ENCODE results near the gene CRYBG1. TPM values are rescaled to one million over a fixed set of nuclear protein-coding genes. Genes with fewer than 3 reads are reported as not detected.
A peak's percentile ranks its signal among the peaks of the same experiment; 100 is the strongest.

The CRYBG1 gene
- total RNA-seq, 2 experiments from 2014 or later: 20.8 to 21.1 TPM

DNA sequence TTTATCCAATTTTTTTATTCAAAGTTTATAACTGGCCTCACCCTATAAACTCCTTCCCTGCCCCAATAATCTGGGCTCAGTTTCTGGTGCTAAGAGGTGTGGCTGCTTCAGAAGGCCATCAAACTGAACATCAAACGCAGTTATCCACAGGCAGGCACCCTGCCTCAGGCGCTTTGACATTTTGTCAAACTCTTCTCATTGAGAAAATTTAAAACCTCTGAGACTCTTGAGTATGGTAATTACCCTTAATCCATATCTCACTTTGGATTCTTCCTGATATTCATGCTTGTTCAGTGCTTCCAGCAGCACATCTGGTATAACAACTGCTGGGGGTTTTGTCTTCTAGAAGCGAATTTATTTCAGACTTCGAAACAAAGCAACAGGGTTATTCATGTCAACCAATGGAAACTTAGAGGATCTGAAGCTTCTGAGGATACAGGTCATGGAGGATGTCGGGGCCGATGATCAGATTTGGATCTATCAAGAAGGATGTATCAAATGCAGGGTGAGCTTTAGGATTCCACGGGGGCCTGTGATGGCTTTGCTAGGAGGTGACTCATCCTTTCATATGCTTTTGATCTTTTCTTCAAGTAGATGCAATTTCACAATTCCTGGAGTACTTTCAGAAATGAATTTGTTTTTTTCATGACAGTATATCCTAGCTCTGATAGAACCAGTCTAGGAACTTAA, 200.6 kb downstream of the CRYBG1 start:
- H3K36me3 Mint-ChIP-seq (ENCODE audit: low read depth): peaks cover 16% of the 10 kb centered on the region
- ChIA-PET POLR2A (interaction anchor here (0.8 to 1.5 kb wide), 4 partner anchors 26 to 56 kb away, joined by 3 to 4 read pairs (median 4); no protein-coding TSS in a partner anchor), CTCF (interaction anchor here (0.8 to 17.9 kb wide), 10 partner anchors 7 to 418 kb away, joined by 3 to 423 read pairs (median 3); no protein-coding TSS in a partner anchor)
- no peaks in the 10 kb centered on the region for H3K9me3 Mint-ChIP-seq
- peak; percentile 78 for ATAC-seq
- no peak overlapping the region for H3K4me3 Mint-ChIP-seq
- intact Hi-C loops (cut with micrococcal nuclease): loop anchor here (5.0 kb wide), 1 partner anchor 49 kb away; no protein-coding TSS in a partner anchor
- H3K27me3 Mint-ChIP-seq: no peaks in the 10 kb centered on the region
- peak; percentile 40 for DNase-seq
- TF ChIP-seq, protein P1, sequence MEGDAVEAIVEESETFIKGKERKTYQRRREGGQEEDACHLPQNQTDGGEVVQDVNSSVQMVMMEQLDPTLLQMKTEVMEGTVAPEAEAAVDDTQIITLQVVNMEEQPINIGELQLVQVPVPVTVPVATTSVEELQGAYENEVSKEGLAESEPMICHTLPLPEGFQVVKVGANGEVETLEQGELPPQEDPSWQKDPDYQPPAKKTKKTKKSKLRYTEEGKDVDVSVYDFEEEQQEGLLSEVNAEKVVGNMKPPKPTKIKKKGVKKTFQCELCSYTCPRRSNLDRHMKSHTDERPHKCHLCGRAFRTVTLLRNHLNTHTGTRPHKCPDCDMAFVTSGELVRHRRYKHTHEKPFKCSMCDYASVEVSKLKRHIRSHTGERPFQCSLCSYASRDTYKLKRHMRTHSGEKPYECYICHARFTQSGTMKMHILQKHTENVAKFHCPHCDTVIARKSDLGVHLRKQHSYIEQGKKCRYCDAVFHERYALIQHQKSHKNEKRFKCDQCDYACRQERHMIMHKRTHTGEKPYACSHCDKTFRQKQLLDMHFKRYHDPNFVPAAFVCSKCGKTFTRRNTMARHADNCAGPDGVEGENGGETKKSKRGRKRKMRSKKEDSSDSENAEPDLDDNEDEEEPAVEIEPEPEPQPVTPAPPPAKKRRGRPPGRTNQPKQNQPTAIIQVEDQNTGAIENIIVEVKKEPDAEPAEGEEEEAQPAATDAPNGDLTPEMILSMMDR (IDR thresholded peaks at IDR 0.05): no peak
- H3K27ac Mint-ChIP-seq: no peak overlapping the region
- H3K4me1 Mint-ChIP-seq (ENCODE audit: low read depth): peaks cover 18% of the 10 kb centered on the region

DNA sequence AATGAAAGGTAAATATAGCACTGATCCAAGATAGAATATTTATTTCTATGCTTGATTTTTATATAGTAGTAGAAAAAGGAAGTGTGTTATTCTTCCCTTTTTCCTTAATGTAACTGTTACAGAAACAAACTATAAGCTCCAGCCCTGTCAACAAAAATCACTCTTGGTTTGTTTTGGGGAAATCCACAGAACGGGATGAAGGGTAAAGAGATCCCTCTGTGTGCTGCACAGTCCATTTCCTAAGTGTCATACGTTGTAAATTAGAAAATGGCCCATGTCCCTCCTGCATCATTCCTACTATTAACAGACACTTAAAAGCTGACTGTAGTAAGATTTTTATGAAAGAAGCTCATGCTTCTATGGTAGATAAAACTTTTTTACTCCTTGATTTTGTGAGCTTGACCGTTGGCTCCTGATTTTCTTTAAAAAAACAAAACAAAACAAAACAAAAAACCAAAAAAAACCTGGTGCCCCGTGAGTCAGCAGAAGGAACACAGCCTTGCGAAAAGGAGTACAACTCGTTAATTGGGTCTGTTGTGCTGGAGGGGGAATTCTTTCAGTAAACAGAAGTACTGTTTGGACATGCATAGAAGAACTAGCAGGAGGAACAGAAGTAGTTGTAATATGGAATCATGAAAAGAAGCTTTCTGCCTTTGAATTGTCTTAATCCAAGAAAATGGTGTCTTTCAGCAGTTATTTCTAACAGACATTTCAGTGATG, 201.3 kb downstream of the CRYBG1 start:
- ChIA-PET CTCF (interaction anchor here (0.8 to 17.9 kb wide), 11 partner anchors 8 to 418 kb away, joined by 3 to 423 read pairs (median 3); no protein-coding TSS in a partner anchor), POLR2A (interaction anchor here (0.8 to 1.5 kb wide), 4 partner anchors 27 to 56 kb away, joined by 3 to 4 read pairs (median 4); no protein-coding TSS in a partner anchor)
- Mint-ChIP-seq H3K36me3 (ENCODE audit: low read depth) (peaks cover 14% of the 10 kb centered on the region), H3K27me3 (no peaks in the 10 kb centered on the region), H3K4me1 (ENCODE audit: low read depth) (peaks cover 18% of the 10 kb centered on the region), H3K4me3 (no peak overlapping the region), H3K27ac (no peak overlapping the region), H3K9me3 (no peaks in the 10 kb centered on the region)
- ATAC-seq: no peak
- TF ChIP-seq, protein P1 (IDR thresholded peaks at IDR 0.05): no peak
- no peak for DNase-seq
- intact Hi-C loops (cut with micrococcal nuclease): loop anchor here (5.0 kb wide), 1 partner anchor 50 kb away; no protein-coding TSS in a partner anchor

DNA sequence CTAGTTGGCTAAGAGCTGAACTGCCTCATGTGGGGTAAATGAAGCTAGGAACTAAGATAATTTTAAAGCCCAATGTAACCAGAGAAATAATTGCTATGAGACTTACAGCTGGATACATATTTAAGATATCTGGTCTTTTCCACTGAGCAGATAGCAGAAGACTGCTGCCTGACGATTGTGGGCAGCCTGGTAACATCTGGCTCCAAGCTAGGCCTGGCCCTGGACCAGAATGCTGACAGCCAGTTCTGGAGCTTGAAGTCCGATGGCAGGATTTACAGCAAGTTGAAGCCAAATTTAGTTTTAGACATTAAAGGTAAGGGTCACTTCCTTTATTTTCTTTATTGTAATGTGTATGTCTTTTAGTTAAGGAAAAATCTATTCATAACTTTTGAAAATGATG, 203.1 kb downstream of the CRYBG1 start:
- intact Hi-C loops (cut with micrococcal nuclease): loop anchor here (5.0 kb wide), 1 partner anchor 51 kb away; no protein-coding TSS in a partner anchor
- H3K9me3 Mint-ChIP-seq: no peaks in the 10 kb centered on the region
- CTCF ChIA-PET: interaction anchor here (0.8 to 17.9 kb wide), 14 partner anchors 9 to 416 kb away, joined by 3 to 423 read pairs (median 4); no protein-coding TSS in a partner anchor
- DNase-seq (no peak), ATAC-seq (no peak)
- POLR2A ChIA-PET: interaction anchor here (0.9 to 1.8 kb wide), 4 partner anchors 26 to 60 kb away, joined by 3 to 8 read pairs (median 4); no protein-coding TSS in a partner anchor
- H3K4me3 Mint-ChIP-seq: no peak overlapping the region
- TF ChIP-seq, protein P1 (IDR thresholded peaks at IDR 0.05): no peak
- peaks cover 22% of the 10 kb centered on the region for H3K4me1 Mint-ChIP-seq (ENCODE audit: low read depth)
- no peaks in the 10 kb centered on the region for H3K27me3 Mint-ChIP-seq
- H3K36me3 Mint-ChIP-seq (ENCODE audit: low read depth): peaks cover 10% of the 10 kb centered on the region
- no peak overlapping the region for H3K27ac Mint-ChIP-seq

DNA sequence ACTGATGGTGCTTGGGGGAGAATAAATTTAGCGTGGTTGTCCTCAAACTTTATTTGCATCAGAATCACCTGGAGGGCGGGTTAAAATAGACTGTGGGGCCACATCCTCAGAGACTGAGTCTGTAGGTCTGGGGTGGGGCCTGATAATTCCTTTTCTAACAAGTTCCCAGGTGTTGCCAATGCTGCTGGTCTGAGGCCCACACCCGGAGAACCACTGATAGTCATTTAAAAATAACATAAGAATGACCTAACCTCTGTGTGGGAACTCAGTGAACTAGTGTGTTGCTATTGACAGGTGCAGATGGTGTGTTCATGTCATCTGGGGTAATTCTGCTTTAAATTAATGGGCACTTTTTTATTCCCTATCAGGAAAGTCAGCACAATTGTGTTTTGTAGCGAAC, 204.0 kb downstream of the CRYBG1 start:
- Mint-ChIP-seq H3K27ac (peak overlapping the region; percentile 37), H3K36me3 (ENCODE audit: low read depth) (peaks cover 10% of the 10 kb centered on the region), H3K4me1 (ENCODE audit: low read depth) (peaks cover 23% of the 10 kb centered on the region), H3K27me3 (no peaks in the 10 kb centered on the region), H3K4me3 (no peak overlapping the region), H3K9me3 (no peaks in the 10 kb centered on the region)
- ATAC-seq: no peak
- TF ChIP-seq, protein P1 (IDR thresholded peaks at IDR 0.05): no peak
- POLR2A ChIA-PET: interaction anchor here (1.5 to 1.8 kb wide), 2 partner anchors 27 to 52 kb away, joined by 3 to 8 read pairs; no protein-coding TSS in a partner anchor
- intact Hi-C loops (cut with micrococcal nuclease): loop anchor here (5.0 kb wide), 1 partner anchor 52 kb away; no protein-coding TSS in a partner anchor
- CTCF ChIA-PET: interaction anchor here (1.0 to 17.9 kb wide), 10 partner anchors 11 to 225 kb away, joined by 3 to 423 read pairs (median 6); partner anchors contain the start of gene CRYBG1
- DNase-seq: no peak

All from activated CD8-positive, alpha-beta T cell treated with anti-CD3 and anti-CD28 coated beads for 36 hours (primary cell).